PC-3 (cell line): Measurements from ENCODE around the gene HORMAD1. TPM values are rescaled to one million over a fixed set of nuclear protein-coding genes. Genes with fewer than 3 reads are reported as not detected.

Experiments
- ATAC-seq: fragments of 200-7000 bp; cut with Tn5 transposase; 2 replicates; pipeline ENCODE4 v1.9.1; 2020; ENCODE audit warnings: mild to moderate bottlenecking, moderate library complexity
- BruUV-seq: library from RNA; stranded (reverse); fragments of 400-500 nt; replicated peaks from 2 replicates; lab custom pipeline; 2021; lab: Mats Ljungman, UMichigan
- CTCF ChIA-PET: fragments of 300-600 bp; sonication (Branson Sonifier 250); formaldehyde crosslinking; loops from one replicate; lab custom pipeline; 2022; ENCODE audit warnings: antibody characterized with exemption; lab: Charles Lee
- POLR2A ChIA-PET: fragments of 300-600 bp; sonication (Branson Sonifier 250); formaldehyde crosslinking; loops from one replicate; lab custom pipeline; 2022; ENCODE audit warnings: antibody characterized with exemption; ENCODE audit not compliant: unreplicated experiment; lab: Charles Lee
- DNase-seq: peaks from one replicate; pipeline ENCODE4 v3.0.0-alpha.2; 2015
- H2AFZ ChIP-seq: fragments of 300-600 bp; sonication (generic); 2 replicates; pipeline ENCODE4 v1.6.0; 2016; ENCODE audit warnings: antibody characterized with exemption, low read length
- H3F3A ChIP-seq: fragments of 300-600 bp; sonication (generic); one replicate; pipeline ENCODE4 v1.6.0; 2017; ENCODE audit warnings: antibody characterized with exemption, low read length, control low read depth, mild to moderate bottlenecking; ENCODE audit not compliant: unreplicated experiment
- H3K27ac ChIP-seq: fragments of 300-600 bp; sonication (generic); 2 replicates; pipeline ENCODE4 v1.5.1; 2016; ENCODE audit warnings: mild to moderate bottlenecking, low read length
- H3K27me3 ChIP-seq: fragments of 300-600 bp; sonication (generic); 2 replicates; pipeline ENCODE4 v1.6.1; 2016; ENCODE audit warnings: low read length, mixed read lengths
- H3K36me3 ChIP-seq: fragments of 300-600 bp; sonication (generic); 2 replicates; pipeline ENCODE4 v1.6.1; 2016; ENCODE audit warnings: low read depth, mixed run types, low read length, mixed read lengths
- H3K4me1 ChIP-seq: fragments of 300-600 bp; sonication (generic); 2 replicates; pipeline ENCODE4 v1.5.1; 2016; ENCODE audit warnings: low read length; ENCODE audit not compliant: insufficient read depth
- H3K4me2 ChIP-seq: fragments of 300-600 bp; sonication (generic); 2 replicates; pipeline ENCODE4 v1.6.0; 2016; ENCODE audit warnings: low read length
- H3K4me3 ChIP-seq: fragments of 300-600 bp; sonication (generic); 2 replicates; pipeline ENCODE4 v1.5.1; 2016; ENCODE audit warnings: mild to moderate bottlenecking, low read length, mixed read lengths
- H3K79me2 ChIP-seq: fragments of 300-600 bp; sonication (generic); 2 replicates; pipeline ENCODE4 v1.6.1; 2017; ENCODE audit warnings: low read length, mixed read lengths
- H3K9ac ChIP-seq: fragments of 300-600 bp; sonication (generic); 2 replicates; pipeline ENCODE4 v1.6.0; 2016; ENCODE audit warnings: mild to moderate bottlenecking, low read length
- H3K9me2 ChIP-seq: fragments of 300-600 bp; sonication (generic); replicated peaks from 2 replicates; pipeline ENCODE4 v1.6.1; 2016; ENCODE audit warnings: mixed run types, low read length, mixed read lengths
- H3K9me3 ChIP-seq: fragments of 300-600 bp; sonication (generic); 2 replicates; pipeline ENCODE4 v1.6.1; 2016; ENCODE audit warnings: low read length, mixed read lengths
- H4K20me1 ChIP-seq: fragments of 300-600 bp; sonication (generic); 2 replicates; pipeline ENCODE4 v1.6.1; 2016; ENCODE audit warnings: low read length, mixed read lengths
- CTCF ChIP-seq: fragments of 300-600 bp; sonication (generic); conservative IDR thresholded peaks from 2 replicates; pipeline ENCODE4 v1.5.1; 2017; ENCODE audit warnings: antibody characterized with exemption, low read depth, mild to moderate bottlenecking, low read length
- EZH2 ChIP-seq: fragments of 300-600 bp; sonication (generic); IDR thresholded peaks from one replicate; pipeline ENCODE4 v1.6.1; 2017; ENCODE audit warnings: antibody characterized with exemption, mild to moderate bottlenecking, low read length; ENCODE audit not compliant: unreplicated experiment
- EZH2phosphoT487 ChIP-seq: fragments of 300-600 bp; sonication (generic); IDR thresholded peaks from 2 replicates; pipeline ENCODE4 v1.6.1; 2018; ENCODE audit warnings: mild to moderate bottlenecking, antibody characterized with exemption, low read length, borderline replicate concordance
- intact Hi-C: fragments of 100-400 bp; cut with micrococcal nuclease; formaldehyde crosslinking; loops from 2 replicates; pipeline ENCODE4 v1.9.0; 2023
- total RNA-seq: library from RNA; depleted of rRNA; stranded (reverse); fragments of >200 nt; gene quantifications from 2 replicates; pipeline ENCODE4 v1.2.3, GENCODE V29; 2014

HORMAD1 gene
- total RNA-seq, 1 experiment from 2014 or later = not detected

DNA sequence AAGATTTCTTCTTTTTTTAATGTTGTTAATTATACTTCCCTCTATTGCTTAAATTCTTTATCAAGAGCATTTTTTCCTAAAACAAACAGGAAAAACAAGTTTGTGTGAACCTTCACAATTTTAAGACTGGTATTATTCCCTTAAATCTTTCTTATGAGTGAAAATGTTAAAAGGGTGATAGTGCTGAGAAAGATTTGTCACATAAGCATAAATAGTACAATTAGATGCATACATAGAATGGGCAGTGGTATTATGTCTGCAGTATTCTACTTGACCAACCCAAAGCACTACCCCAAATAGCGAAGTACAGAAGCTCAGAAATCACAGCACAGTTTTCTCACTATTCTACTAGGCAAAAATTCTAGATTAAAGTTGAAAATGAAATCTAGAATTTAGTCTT is 41.7 kb downstream of the HORMAD1 start:
- Histone ChIP-seq H3K9me2 (no peaks in the 10 kb centered on the region), H3K36me3 (peaks cover 9% of the 10 kb centered on the region; the same call in 1 of the 2 replicates), H3K27me3 (no peaks in the 10 kb centered on the region), H3K79me2 (no peaks in the 10 kb centered on the region), H3K27ac (no peak overlapping the region), H3K4me1 (no peaks in the 10 kb centered on the region), H3K9me3 (no peaks in the 10 kb centered on the region), H3K4me3 (no peak overlapping the region), H3K4me2 (no peak overlapping the region), H2AFZ (no peak overlapping the region), H4K20me1 (no peaks in the 10 kb centered on the region), H3K9ac (no peak overlapping the region), H3F3A (no peaks in the 10 kb centered on the region)
- ATAC-seq (no peak), DNase-seq (no peak)
- TF ChIP-seq EZH2phosphoT487 = no peak
- intact Hi-C loops = no loop called here
- CTCF ChIA-PET = no interaction called here
- no TSS peak for BruUV-seq
- POLR2A ChIA-PET = no interaction called here

DNA sequence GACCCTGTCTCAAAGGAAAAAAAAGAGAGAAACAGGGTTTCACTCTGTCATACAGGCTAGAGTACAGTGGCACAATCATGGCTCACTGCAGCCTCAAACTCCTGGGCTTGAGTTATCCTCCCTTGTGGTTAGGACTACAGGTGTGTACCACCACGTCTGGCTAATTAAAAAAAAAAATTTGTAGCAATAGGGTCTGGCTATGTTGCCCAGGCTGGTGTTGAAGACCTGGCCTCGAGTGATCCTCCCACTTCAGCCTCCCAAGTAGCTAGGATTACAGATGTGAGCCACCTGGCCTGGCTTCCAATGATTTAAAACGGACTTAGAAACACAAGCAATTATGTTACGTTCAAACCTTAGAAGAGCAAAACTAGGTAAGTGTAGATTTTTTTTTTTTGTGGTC is 45.8 kb downstream of the HORMAD1 start:
- no TSS peak for BruUV-seq
- POLR2A ChIA-PET = no interaction called here
- CTCF ChIA-PET = interaction anchor here (0.6 to 0.7 kb wide), 2 partner anchors 13 to 141 kb away, joined by 4 read pairs; no protein-coding TSS in a partner anchor

DNA sequence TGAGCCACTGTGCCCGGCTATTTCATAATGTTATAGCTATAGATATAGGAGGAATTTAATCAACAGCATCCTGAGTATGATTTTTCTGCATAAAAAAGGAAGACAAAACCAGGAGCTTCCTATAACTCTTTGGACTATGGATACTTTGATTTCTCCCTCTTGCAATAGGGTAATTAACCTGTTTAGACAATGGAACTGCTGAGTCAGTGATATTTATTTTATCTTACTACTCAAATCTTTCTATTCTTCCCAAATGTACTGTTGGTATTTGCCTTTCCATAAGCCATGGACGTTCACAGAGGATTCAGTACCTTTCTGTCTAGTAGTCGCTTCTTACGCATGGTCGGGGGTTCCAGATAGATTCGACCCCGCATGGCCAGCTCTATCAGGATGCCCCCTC is 57.4 kb downstream of the HORMAD1 start:
- CTCF ChIA-PET = no interaction called here
- TF ChIP-seq EZH2 (no peak), EZH2phosphoT487 (no peak), CTCF (no peak)
- H3K9me3 ChIP-seq = no peaks in the 10 kb centered on the region
- no peak overlapping the region for H2AFZ ChIP-seq
- no peaks in the 10 kb centered on the region for H3K27me3 ChIP-seq
- no peak for DNase-seq
- intact Hi-C loops = no loop called here
- no peak for ATAC-seq
- no peak overlapping the region for H3K27ac ChIP-seq
- no peaks in the 10 kb centered on the region for H4K20me1 ChIP-seq
- POLR2A ChIA-PET = interaction anchor here (0.6 to 1.0 kb wide), 2 partner anchors 34 to 84 kb away, joined by 3 to 9 read pairs; partner anchors contain the start of gene GOLPH3L
- H3K9ac ChIP-seq = no peak overlapping the region
- BruUV-seq = no TSS peak
- H3K9me2 ChIP-seq = no peaks in the 10 kb centered on the region
- H3K4me2 ChIP-seq = no peak overlapping the region
- H3K79me2 ChIP-seq = no peaks in the 10 kb centered on the region
- H3K36me3 ChIP-seq = peaks cover 14% of the 10 kb centered on the region
- H3F3A ChIP-seq = no peaks in the 10 kb centered on the region
- H3K4me3 ChIP-seq = no peak overlapping the region
- peaks cover 7% of the 10 kb centered on the region for H3K4me1 ChIP-seq

More for the DNA sequence above, 45.8 kb downstream of the HORMAD1 start:
- no peaks in the 10 kb centered on the region for H3K4me1 ChIP-seq
- H3K9me2 ChIP-seq = no peaks in the 10 kb centered on the region
- H3K79me2 ChIP-seq = no peaks in the 10 kb centered on the region
- H4K20me1 ChIP-seq = no peaks in the 10 kb centered on the region
- peaks cover 3% of the 10 kb centered on the region; the same call in 1 of the 2 replicates for H3K36me3 ChIP-seq
- H3K9ac ChIP-seq = no peak overlapping the region
- H3K4me3 ChIP-seq = no peak overlapping the region
- no peaks in the 10 kb centered on the region for H3K9me3 ChIP-seq
- H3K4me2 ChIP-seq = no peak overlapping the region
- no peaks in the 10 kb centered on the region for H3K27me3 ChIP-seq
- no peaks in the 10 kb centered on the region for H3F3A ChIP-seq
- intact Hi-C loops = no loop called here
- no peak overlapping the region for H3K27ac ChIP-seq
- ATAC-seq (no peak), DNase-seq (no peak)
- no peak overlapping the region for H2AFZ ChIP-seq
- TF ChIP-seq EZH2 (no peak), EZH2phosphoT487 (no peak), CTCF (no peak)
